H1 (cell line): ENCODE measurements around the gene DBNDD2. TPM values are rescaled to one million over a fixed set of nuclear protein-coding genes. Genes with fewer than 3 reads are reported as not detected.

Source experiments
- CTCF ChIA-PET: fragments of 300-600 bp; sonication (Branson Sonifier 250); formaldehyde crosslinking; loops from one replicate; lab custom pipeline; 2021; ENCODE audit not compliant: partially characterized antibody; lab: Charles Lee
- POLR2A ChIA-PET: fragments of 300-600 bp; sonication (Branson Sonifier 250); formaldehyde crosslinking; loops from one replicate; lab custom pipeline; 2021; ENCODE audit warnings: inconsistent platforms; ENCODE audit not compliant: partially characterized antibody; lab: Charles Lee
- DNase-seq, 2 experiments: peaks; one replicate each; pipeline versions ENCODE4 v3.0.0 to v3.0.0-alpha.2; 2010 to 2022; ENCODE audit warnings: low spot score in 2 of 2, low read depth in 1 of 2, mixed read lengths in 1 of 2
- FAIRE-seq: peaks from 2 replicates; lab custom pipeline; 2011; peaks lifted over from hg19 to GRCh38; lab: Jason Lieb, UNC
- H2AFZ ChIP-seq: 2 replicates; pipeline ENCODE4 v1.8.1; 2012; ENCODE audit warnings: low read length, inconsistent platforms
- H2AK5ac ChIP-seq: 2 replicates; pipeline ENCODE4 v1.6.1; 2013; ENCODE audit warnings: low read depth, low read length
- H2BK120ac ChIP-seq: replicated peaks from 2 replicates; pipeline ENCODE3; 2013; ENCODE audit warnings: low read depth, low read length, inconsistent platforms
- H2BK12ac ChIP-seq: 2 replicates; pipeline ENCODE4 v1.6.1; 2013; ENCODE audit warnings: low read depth, low read length
- H2BK15ac ChIP-seq: 2 replicates; pipeline ENCODE4 v1.6.1; 2013; ENCODE audit warnings: low read length
- H2BK20ac ChIP-seq: 2 replicates; pipeline ENCODE4 v1.6.1; 2013; ENCODE audit warnings: low read length
- H2BK5ac ChIP-seq: 2 replicates; pipeline ENCODE4 v1.6.1; 2013; ENCODE audit warnings: low read depth, low read length
- H3K14ac ChIP-seq: 2 replicates; pipeline ENCODE4 v1.6.1; 2013; ENCODE audit warnings: inconsistent platforms; ENCODE audit not compliant: insufficient read length
- H3K18ac ChIP-seq: 2 replicates; pipeline ENCODE4 v1.6.1; 2013; ENCODE audit warnings: low read length; ENCODE audit errors: extremely low read depth
- H3K23ac ChIP-seq: 2 replicates; pipeline ENCODE4 v1.6.1; 2013; ENCODE audit warnings: inconsistent platforms; ENCODE audit not compliant: insufficient read length
- H3K23me2 ChIP-seq: 2 replicates; pipeline ENCODE4 v1.6.1; 2013; ENCODE audit warnings: low read depth, low read length
- H3K27ac ChIP-seq: 2 replicates; pipeline ENCODE4 v1.6.1; 2011; ENCODE audit warnings: low read depth, low read length, inconsistent platforms
- H3K27me3 ChIP-seq, 4 experiments: replicated peaks in 1 of 4; 1 replicate in 1 of 4; 2 replicates in 3 of 4; pipeline versions ENCODE4 v1.6.1 to v1.8.1; 2011 to 2013; ENCODE audit warnings: low read length in 3 of 4, mild to moderate bottlenecking in 3 of 4, inconsistent platforms in 2 of 4, mixed read lengths in 2 of 4, moderate library complexity in 1 of 4; ENCODE audit not compliant: control insufficient read depth in 3 of 4, insufficient read depth in 3 of 4; ENCODE audit errors: extremely low read depth in 1 of 4
- H3K36me3 ChIP-seq, 4 experiments: 2 replicates each; pipeline versions ENCODE4 v1.6.1 to v1.8.1; 2011 to 2013; ENCODE audit warnings: mild to moderate bottlenecking in 4 of 4, low read length in 3 of 4, moderate library complexity in 2 of 4, control low read depth in 1 of 4, inconsistent platforms in 1 of 4; ENCODE audit not compliant: insufficient read depth in 4 of 4, control insufficient read depth in 2 of 4
- H3K4ac ChIP-seq: replicated peaks from 2 replicates; pipeline ENCODE3; 2013; ENCODE audit warnings: low read length, low read depth, mixed read lengths, inconsistent platforms; ENCODE audit not compliant: insufficient read length
- H3K4me1 ChIP-seq, 4 experiments: replicated peaks in 1 of 4; 1 replicate in 1 of 4; 2 replicates in 3 of 4; pipeline versions ENCODE4 v1.6.1 to v1.8.1; 2011 to 2013; ENCODE audit warnings: low read length in 3 of 4, inconsistent platforms in 2 of 4, mixed read lengths in 1 of 4; ENCODE audit not compliant: insufficient read depth in 4 of 4, control insufficient read depth in 3 of 4
- H3K4me2 ChIP-seq, 2 experiments: 2 replicates each; pipeline versions ENCODE4 v1.6.1 to v1.8.1; 2011 to 2013; ENCODE audit warnings: low read depth in 2 of 2, low read length in 2 of 2, control low read depth in 1 of 2, inconsistent platforms in 1 of 2, mild to moderate bottlenecking in 1 of 2; ENCODE audit not compliant: insufficient read depth in 1 of 2
- H3K4me3 ChIP-seq, 4 experiments: fragments of 200-600, 300-600 bp in 1 of 4; sonication (generic), shearing (Covaris generic), sonication (Bioruptor Twin) in 1 of 4; 2 replicates each; pipeline versions ENCODE4 v1.5.1 to v1.8.1; 2011 to 2016; ENCODE audit warnings: low read length in 4 of 4, low read depth in 3 of 4, control low read depth in 2 of 4, inconsistent platforms in 2 of 4, mild to moderate bottlenecking in 2 of 4, mixed read lengths in 1 of 4, moderate library complexity in 1 of 4; ENCODE audit not compliant: insufficient read depth in 2 of 4; ENCODE audit errors: extremely low read depth in 1 of 4
- H3K56ac ChIP-seq: replicated peaks from 2 replicates; pipeline ENCODE3; 2013; ENCODE audit warnings: low read depth, mild to moderate bottlenecking, mixed read lengths, low read length, inconsistent platforms; ENCODE audit not compliant: insufficient read length
- H3K79me1 ChIP-seq: 2 replicates; pipeline ENCODE4 v1.6.1; 2013; ENCODE audit warnings: low read depth, low read length, control low read depth
- H3K79me2 ChIP-seq, 2 experiments: 2 replicates each; pipeline versions ENCODE4 v1.6.1 to v1.8.1; 2012 to 2013; ENCODE audit warnings: low read length in 2 of 2, mild to moderate bottlenecking in 2 of 2, inconsistent platforms in 1 of 2; ENCODE audit not compliant: insufficient read depth in 2 of 2, control insufficient read depth in 1 of 2
- H3K9ac ChIP-seq, 4 experiments: replicated peaks in 1 of 4; 1 replicate in 1 of 4; 2 replicates in 3 of 4; pipeline versions ENCODE4 v1.6.1 to v1.8.1; 2011 to 2013; ENCODE audit warnings: low read depth in 3 of 4, low read length in 3 of 4, control low read depth in 2 of 4, mild to moderate bottlenecking in 2 of 4, moderate library complexity in 2 of 4, inconsistent platforms in 1 of 4; ENCODE audit errors: extremely low read depth in 1 of 4
- H3K9me3 ChIP-seq, 2 experiments: 2 replicates each; pipeline versions ENCODE4 v1.6.1 to v1.8.1; 2012 to 2013; ENCODE audit warnings: mild to moderate bottlenecking in 2 of 2, moderate library complexity in 2 of 2, control low read depth in 1 of 2, inconsistent platforms in 1 of 2, low read depth in 1 of 2, low read length in 1 of 2, mixed read lengths in 1 of 2; ENCODE audit not compliant: insufficient read depth in 2 of 2
- H4K20me1 ChIP-seq, 2 experiments: replicated peaks in 1 of 2; 2 replicates each; pipeline versions ENCODE3 to v1.8.1; 2011 to 2013; ENCODE audit warnings: inconsistent platforms in 2 of 2, low read length in 2 of 2, mild to moderate bottlenecking in 1 of 2; ENCODE audit not compliant: insufficient read depth in 2 of 2, control insufficient read depth in 1 of 2
- H4K5ac ChIP-seq: 2 replicates; pipeline ENCODE4 v1.6.1; 2013; ENCODE audit warnings: low read length, low read depth, mixed read lengths, inconsistent platforms; ENCODE audit not compliant: insufficient read length
- H4K8ac ChIP-seq: 2 replicates; pipeline ENCODE4 v1.8.0; 2013; ENCODE audit warnings: mild to moderate bottlenecking, moderate library complexity, low read length, inconsistent platforms; ENCODE audit not compliant: insufficient read depth; ENCODE audit errors: extremely low read depth
- H4K91ac ChIP-seq: replicated peaks from 2 replicates; pipeline ENCODE3; 2013; ENCODE audit warnings: low read length, mixed read lengths, inconsistent platforms; ENCODE audit not compliant: insufficient read length
- CBX5 ChIP-seq: fragments of 300-800, 300-1000 bp; sonication (generic); IDR thresholded peaks from 2 replicates; pipeline ENCODE4 v1.7.1; 2016; ENCODE audit warnings: antibody characterized with exemption, low read length, low read depth
- FOSL1 ChIP-seq: IDR thresholded peaks from 2 replicates; pipeline ENCODE4 v1.6.1; 2011; ENCODE audit warnings: mild to moderate bottlenecking, low read depth, low read length, moderate library complexity; ENCODE audit not compliant: insufficient read depth
- GABPA ChIP-seq: IDR thresholded peaks from 2 replicates; pipeline ENCODE4 v1.6.1; 2011; ENCODE audit warnings: mild to moderate bottlenecking, low read length, moderate library complexity, borderline replicate concordance; ENCODE audit not compliant: insufficient read depth
- PHF8 ChIP-seq: fragments of 200-600 bp; sonication (generic); conservative IDR thresholded peaks from 2 replicates; pipeline ENCODE4 v1.7.1; 2012; ENCODE audit warnings: low read depth, mild to moderate bottlenecking, inconsistent platforms, low read length, moderate library complexity
- POLR2A ChIP-seq, 2 experiments: IDR thresholded peaks; 1 replicate in 1 of 2; 2 replicates in 1 of 2; pipeline ENCODE4 v1.6.1; 2011; ENCODE audit warnings: low read depth in 2 of 2, low read length in 2 of 2, mild to moderate bottlenecking in 2 of 2; ENCODE audit errors: control extremely low read depth in 1 of 2
- RBBP5 ChIP-seq: IDR thresholded peaks from 2 replicates; pipeline ENCODE4 v1.7.1; 2012; ENCODE audit warnings: low read depth, mild to moderate bottlenecking, inconsistent platforms, low read length, moderate library complexity, borderline replicate concordance
- SAP30 ChIP-seq: fragments of 300-600 bp; sonication (generic); IDR thresholded peaks from 2 replicates; pipeline ENCODE4 v1.7.1; 2012; ENCODE audit warnings: low read length, moderate library complexity, mild to moderate bottlenecking, inconsistent platforms; ENCODE audit not compliant: insufficient read depth, insufficient replicate concordance
- SIN3A ChIP-seq, 2 experiments: IDR thresholded peaks in 1 of 2; conservative IDR thresholded peaks in 1 of 2; 2 replicates each; pipeline ENCODE4 v1.6.1; 2011 to 2012; ENCODE audit warnings: low read length in 2 of 2, improper control_type of control experiment in 1 of 2, low read depth in 1 of 2, mild to moderate bottlenecking in 1 of 2
- SIRT6 ChIP-seq: IDR thresholded peaks from one replicate; pipeline ENCODE4 v1.7.1; 2012; ENCODE audit warnings: low read length, inconsistent platforms
- SUZ12 ChIP-seq: fragments of 200-600 bp; sonication (generic); IDR thresholded peaks from 2 replicates; pipeline ENCODE4 v1.6.1; 2012; ENCODE audit warnings: mild to moderate bottlenecking, inconsistent platforms, low read length, moderate library complexity, mixed read lengths
- TAF7 ChIP-seq: optimal IDR thresholded peaks from 2 replicates; pipeline ENCODE3; 2011; ENCODE audit warnings: low read depth, mild to moderate bottlenecking, inconsistent platforms, low read length, moderate library complexity, borderline replicate concordance
- YY1 ChIP-seq: IDR thresholded peaks from 2 replicates; pipeline ENCODE4 v1.6.1; 2011; ENCODE audit warnings: low read depth, mild to moderate bottlenecking, low read length
- WGBS, 2 experiments: shearing (Covaris generic) in 1 of 2; methylation state at CpG; one replicate each; pipeline versions ENCODE4 v1.1.6 to v1.1.7; 2013 to 2015; ENCODE audit warnings: low lambda C conversion rate in 2 of 2, mixed read lengths in 2 of 2, inconsistent platforms in 1 of 2, low coverage in 1 of 2, missing lambda C conversion rate in 1 of 2; ENCODE audit not compliant: insufficient replicate concordance in 2 of 2, insufficient coverage in 1 of 2, insufficient read length in 1 of 2; ENCODE audit errors: extremely low coverage in 1 of 2, missing lambda C conversion rate in 1 of 2; 5-methylcytosine and 5-hydroxymethylcytosine counted together
- polyA plus RNA-seq, 7 experiments: library from polyadenylated mRNA; depleted of rRNA in 3 of 7; stranded (reverse) in 5 of 7; unstranded in 2 of 7; fragments of >200 nt in 5 of 7; fragments of 200-250 nt in 2 of 7; gene quantifications; 1 replicate in 5 of 7; 2 replicates in 1 of 7; 4 replicates in 1 of 7; pipeline versions ENCODE4 v1.2.1 to v1.2.3, GENCODE V29; 2011 to 2013; ENCODE audit warnings: missing spikeins in 2 of 7, mixed read lengths in 2 of 7
- total RNA-seq: library from RNA; stranded (reverse); fragmentation: NEBNext Ultra II Directional; extraction: Animal tissue kit (Norgen Biotek cat#: 25700); gene quantifications from 2 replicates; pipeline ENCODE4 v1.2.1, GENCODE V29; 2021

DBNDD2 gene
- total and polyA plus RNA-seq, 2 of the 8 experiments (the other 6 are each of a cell fraction or from before 2014, with no cell fraction given), result 55.8 to 96.3 TPM

DNA sequence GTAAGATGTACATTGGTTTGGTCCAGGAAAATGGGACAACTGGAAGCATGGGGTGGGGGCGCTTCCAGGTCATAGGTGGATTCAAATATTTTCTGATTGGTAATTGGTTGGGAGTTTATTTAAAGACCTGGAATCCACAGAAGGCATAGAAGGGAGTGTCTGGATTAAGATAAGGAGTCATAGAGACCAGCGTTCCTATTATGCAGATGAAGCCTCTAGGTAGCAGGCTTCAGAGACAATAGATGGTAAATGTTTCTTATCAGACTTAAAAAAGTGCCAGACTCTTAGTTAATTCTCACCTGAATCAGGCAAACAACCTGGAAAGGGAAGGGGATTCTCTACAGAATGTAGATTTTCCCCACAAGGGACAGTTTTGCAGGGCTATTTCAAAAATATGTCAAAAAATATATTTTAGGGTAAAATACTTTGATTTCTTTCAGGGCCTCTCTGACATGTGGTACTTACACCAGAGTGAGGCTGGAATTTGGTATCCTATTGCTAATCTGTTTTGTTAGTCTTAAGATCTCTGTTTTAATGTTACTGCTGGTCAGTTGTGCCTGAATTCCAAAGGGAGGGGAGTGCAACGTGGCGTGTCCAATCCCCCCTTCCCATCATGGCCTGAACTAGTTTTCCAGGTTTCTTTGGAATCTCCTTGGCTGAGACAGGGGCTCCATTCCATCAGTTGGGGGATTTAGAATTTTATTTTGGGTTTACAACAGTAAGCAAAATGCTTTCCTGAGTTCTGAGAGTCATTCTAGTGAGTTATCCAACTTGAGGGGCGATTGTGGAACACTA lies 33.0 kb downstream of the DBNDD2 start:
- H2AK5ac ChIP-seq, result no peak overlapping the region
- H3K4me1 ChIP-seq, result no peaks in the 10 kb centered on the region
- H2BK15ac ChIP-seq, result no peak overlapping the region
- no peak overlapping the region for H3K18ac ChIP-seq
- FAIRE-seq (no peak), DNase-seq (no peak)
- H3K27me3 ChIP-seq, result no peaks in the 10 kb centered on the region
- H3K79me1 ChIP-seq, result no peaks in the 10 kb centered on the region
- H3K9ac ChIP-seq, result no peak overlapping the region
- H4K91ac ChIP-seq, result no peak overlapping the region
- WGBS, 2 experiments, result 84% methylated on average over 5 of the region's 5 CpGs; no CpG with 5 or more reads in 1 of the 2 experiments
- no peak overlapping the region for H2BK20ac ChIP-seq
- ChIA-PET CTCF (interaction anchor here (1.5 to 12.6 kb wide), 3 partner anchors 9 to 120 kb away, joined by 7 to 178 read pairs (median 129); no protein-coding TSS in a partner anchor), POLR2A (no interaction called here)
- no peaks in the 10 kb centered on the region for H3K9me3 ChIP-seq
- no peak overlapping the region for H2BK5ac ChIP-seq
- H2BK120ac ChIP-seq, result no peak overlapping the region
- no peak overlapping the region for H2BK12ac ChIP-seq
- no peak overlapping the region for H3K27ac ChIP-seq
- H3K23me2 ChIP-seq, result no peaks in the 10 kb centered on the region
- H3K56ac ChIP-seq, result no peak overlapping the region
- no peak overlapping the region for H3K4me3 ChIP-seq
- H3K23ac ChIP-seq, result no peak overlapping the region
- H4K5ac ChIP-seq, result no peak overlapping the region
- H2AFZ ChIP-seq, result no peak overlapping the region
- H4K8ac ChIP-seq, result no peak overlapping the region
- H3K36me3 ChIP-seq, result no peaks in the 10 kb centered on the region
- H4K20me1 ChIP-seq, result no peaks in the 10 kb centered on the region
- no peaks in the 10 kb centered on the region for H3K79me2 ChIP-seq
- no peak overlapping the region for H3K4me2 ChIP-seq
- no peak overlapping the region for H3K14ac ChIP-seq
- H3K4ac ChIP-seq, result no peak overlapping the region
- no peak for TF ChIP-seq SAP30
- no peak for TF ChIP-seq SIN3A (conservative IDR thresholded peaks at IDR 0.05 in 1 of 2, IDR thresholded peaks at IDR 0.05 in 1 of 2; ENCODE audit: low read depth in 1 of 2, low read length in 2 of 2)
- no peak for TF ChIP-seq GABPA
- no peak for TF ChIP-seq SIRT6
- TF ChIP-seq FOSL1, result no peak
- no peak for TF ChIP-seq YY1
- TF ChIP-seq CBX5, result no peak
- TF ChIP-seq RBBP5, result no peak
- TF ChIP-seq POLR2A (IDR thresholded peaks at IDR 0.05; ENCODE audit: control extremely low read depth in 1 of 2, low read depth in 2 of 2, low read length in 2 of 2), result no peak
- no peak for TF ChIP-seq SUZ12
- no peak for TF ChIP-seq TAF7
- no peak for TF ChIP-seq PHF8
